GM18873 (cell line): ENCODE results near the gene NOS1AP.

ENCODE experiments used
- ATAC-seq: cut with Tn5 transposase; IDR thresholded peaks from one replicate; pipeline ENCODE4 v1.9.1; 2021; ENCODE audit warnings: mild to moderate bottlenecking, moderate library complexity, moderate number of reproducible peaks; ENCODE audit not compliant: unreplicated experiment, low FRiP score

The NOS1AP gene

GRCh38 chr1:162357681-162358266, 288.3 kb downstream of the NOS1AP start:
- no peak for ATAC-seq

GRCh38 chr1:162358928-162359327, 289.4 kb downstream of the NOS1AP start:
- no peak for ATAC-seq

GRCh38 chr1:162359523-162360236, 290.2 kb downstream of the NOS1AP start:
- ATAC-seq, result no peak

GRCh38 chr1:162360237-162360873, 290.9 kb downstream of the NOS1AP start:
- no peak for ATAC-seq

- ATAC-seq, result no peak
Observed at GRCh38 chr1:162360874-162361260, 291.4 kb downstream of the NOS1AP start.

GRCh38 chr1:162361349-162361748, 291.9 kb downstream of the NOS1AP start:
- ATAC-seq, result peak; percentile 22

GRCh38 chr1:162363823-162364222, 294.3 kb downstream of the NOS1AP start:
- no peak for ATAC-seq

- no peak for ATAC-seq
Observed at GRCh38 chr1:162364498-162364897, 295.0 kb downstream of the NOS1AP start.

- no peak for ATAC-seq
Observed at GRCh38 chr1:162365284-162366020, 296.0 kb downstream of the NOS1AP start.

- no peak for ATAC-seq
Observed at GRCh38 chr1:162366149-162366548, 296.7 kb downstream of the NOS1AP start.

- ATAC-seq, result no peak
Observed at GRCh38 chr1:162366671-162367070, 297.2 kb downstream of the NOS1AP start.

GRCh38 chr1:162367073-162367472, 297.6 kb downstream of the NOS1AP start:
- no peak for ATAC-seq

- ATAC-seq, result no peak
Observed at GRCh38 chr1:162367772-162368171, 298.3 kb downstream of the NOS1AP start.

- ATAC-seq, result no peak
Observed at GRCh38 chr1:162368451-162368850, 299.0 kb downstream of the NOS1AP start.

- no peak for ATAC-seq
Observed at GRCh38 chr1:162369571-162369970, 300.1 kb downstream of the NOS1AP start.

- ATAC-seq, result no peak
Observed at GRCh38 chr1:162370161-162370560, 300.7 kb downstream of the NOS1AP start.

GRCh38 chr1:162370721-162371120, 301.2 kb downstream of the NOS1AP start:
- ATAC-seq, result no peak

GRCh38 chr1:162371611-162372010, 302.1 kb downstream of the NOS1AP start:
- ATAC-seq, result no peak

GRCh38 chr1:162372159-162373071, 302.9 kb downstream of the NOS1AP start:
- no peak for ATAC-seq

GRCh38 chr1:162373072-162373427, 303.6 kb downstream of the NOS1AP start:
- ATAC-seq, result no peak
